Chondrocyte (in vitro differentiated cells): ENCODE measurements around the gene SERINC2. TPM values are rescaled to one million over a fixed set of nuclear protein-coding genes. Genes with fewer than 3 reads are reported as not detected.

Experiments used
- DNase-seq: peaks from one replicate; pipeline ENCODE4 v3.0.0; 2021; ENCODE audit warnings: mixed read lengths, low spot score
- H3K27ac Mint-ChIP-seq: one replicate; pipeline ENCODE4 v1.8.0; 2021; ENCODE audit warnings: mild to moderate bottlenecking, moderate library complexity, mixed read lengths; ENCODE audit not compliant: unreplicated experiment
- H3K27me3 Mint-ChIP-seq: 2 replicates; pipeline ENCODE4 v1.8.0; 2021; ENCODE audit warnings: low read depth, mixed read lengths
- H3K36me3 Mint-ChIP-seq: 2 replicates; pipeline ENCODE4 v1.8.0; 2021; ENCODE audit warnings: low read depth, mixed read lengths
- H3K4me1 Mint-ChIP-seq: 2 replicates; pipeline ENCODE4 v1.8.0; 2021; ENCODE audit warnings: low read depth, mild to moderate bottlenecking, mixed read lengths
- H3K4me3 Mint-ChIP-seq: one replicate; pipeline ENCODE4 v1.8.0; 2021; ENCODE audit warnings: mild to moderate bottlenecking, moderate library complexity, mixed read lengths; ENCODE audit not compliant: unreplicated experiment
- H3K9me3 Mint-ChIP-seq: 2 replicates; pipeline ENCODE4 v1.8.0; 2021; ENCODE audit warnings: low read depth, mixed read lengths
- total RNA-seq: library from RNA; stranded (reverse); gene quantifications from 3 replicates; pipeline ENCODE4 v1.2.1, GENCODE V29; 2021
- TF ChIP-seq, protein P1 (sequence below): fragments of 200-600 bp; sonication (generic); IDR thresholded peaks from 2 replicates; pipeline ENCODE4 v1.5.0; 2021; ENCODE audit warnings: antibody characterized with exemption, mild to moderate bottlenecking, moderate library complexity

SERINC2 gene
- total RNA-seq, 1 donor from 2014 or later, result 19.8 TPM

DNA sequence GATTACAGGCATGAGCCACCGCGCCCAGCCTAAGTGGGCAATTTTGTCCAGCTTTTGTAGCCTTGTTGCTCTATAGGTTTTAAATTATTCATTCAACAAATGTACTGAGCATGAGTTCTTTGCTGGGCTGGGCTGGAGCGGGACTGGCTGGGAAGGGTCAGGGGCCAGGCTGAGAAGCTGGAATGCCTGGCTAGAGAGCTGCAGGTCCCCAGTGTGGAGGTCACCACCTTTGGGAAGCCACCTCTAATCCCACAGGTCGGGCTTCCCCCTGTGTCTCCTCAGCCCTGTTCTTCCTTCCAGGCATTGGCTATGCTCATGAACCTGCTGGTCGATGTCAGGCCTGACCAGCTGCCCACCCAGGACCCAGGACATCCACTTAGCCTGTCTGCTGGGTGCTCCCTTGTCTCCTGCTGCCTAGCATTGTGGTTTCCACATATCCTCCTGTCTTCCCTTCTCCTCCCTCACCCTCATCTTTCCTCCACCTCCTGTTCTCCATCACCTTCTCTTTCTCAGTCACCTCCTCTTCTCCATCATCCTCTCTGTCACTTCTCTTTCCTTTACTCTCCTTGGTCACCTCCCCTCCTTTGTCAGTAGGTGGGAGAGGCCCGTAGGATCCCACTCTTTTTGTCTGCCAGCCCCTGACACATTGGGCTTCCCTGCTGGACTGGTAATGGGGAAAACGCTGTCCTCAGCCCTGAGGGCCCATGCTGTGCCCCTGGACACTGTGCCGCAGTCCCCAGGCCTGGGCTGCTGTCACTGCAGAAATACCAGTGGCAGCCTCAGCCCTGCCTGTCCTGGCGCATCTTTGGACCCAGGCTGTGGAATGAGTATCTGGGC lies 23.8 kb downstream of the SERINC2 start:
- DNase-seq, result no peak
- no peaks in the 10 kb centered on the region for H3K9me3 Mint-ChIP-seq
- H3K4me3 Mint-ChIP-seq, result no peak overlapping the region
- H3K4me1 Mint-ChIP-seq, result no peaks in the 10 kb centered on the region
- TF ChIP-seq, protein P1, sequence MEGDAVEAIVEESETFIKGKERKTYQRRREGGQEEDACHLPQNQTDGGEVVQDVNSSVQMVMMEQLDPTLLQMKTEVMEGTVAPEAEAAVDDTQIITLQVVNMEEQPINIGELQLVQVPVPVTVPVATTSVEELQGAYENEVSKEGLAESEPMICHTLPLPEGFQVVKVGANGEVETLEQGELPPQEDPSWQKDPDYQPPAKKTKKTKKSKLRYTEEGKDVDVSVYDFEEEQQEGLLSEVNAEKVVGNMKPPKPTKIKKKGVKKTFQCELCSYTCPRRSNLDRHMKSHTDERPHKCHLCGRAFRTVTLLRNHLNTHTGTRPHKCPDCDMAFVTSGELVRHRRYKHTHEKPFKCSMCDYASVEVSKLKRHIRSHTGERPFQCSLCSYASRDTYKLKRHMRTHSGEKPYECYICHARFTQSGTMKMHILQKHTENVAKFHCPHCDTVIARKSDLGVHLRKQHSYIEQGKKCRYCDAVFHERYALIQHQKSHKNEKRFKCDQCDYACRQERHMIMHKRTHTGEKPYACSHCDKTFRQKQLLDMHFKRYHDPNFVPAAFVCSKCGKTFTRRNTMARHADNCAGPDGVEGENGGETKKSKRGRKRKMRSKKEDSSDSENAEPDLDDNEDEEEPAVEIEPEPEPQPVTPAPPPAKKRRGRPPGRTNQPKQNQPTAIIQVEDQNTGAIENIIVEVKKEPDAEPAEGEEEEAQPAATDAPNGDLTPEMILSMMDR, result no peak
- no peak overlapping the region for H3K27ac Mint-ChIP-seq
- peaks cover 9% of the 10 kb centered on the region for H3K27me3 Mint-ChIP-seq
- H3K36me3 Mint-ChIP-seq, result no peaks in the 10 kb centered on the region

DNA sequence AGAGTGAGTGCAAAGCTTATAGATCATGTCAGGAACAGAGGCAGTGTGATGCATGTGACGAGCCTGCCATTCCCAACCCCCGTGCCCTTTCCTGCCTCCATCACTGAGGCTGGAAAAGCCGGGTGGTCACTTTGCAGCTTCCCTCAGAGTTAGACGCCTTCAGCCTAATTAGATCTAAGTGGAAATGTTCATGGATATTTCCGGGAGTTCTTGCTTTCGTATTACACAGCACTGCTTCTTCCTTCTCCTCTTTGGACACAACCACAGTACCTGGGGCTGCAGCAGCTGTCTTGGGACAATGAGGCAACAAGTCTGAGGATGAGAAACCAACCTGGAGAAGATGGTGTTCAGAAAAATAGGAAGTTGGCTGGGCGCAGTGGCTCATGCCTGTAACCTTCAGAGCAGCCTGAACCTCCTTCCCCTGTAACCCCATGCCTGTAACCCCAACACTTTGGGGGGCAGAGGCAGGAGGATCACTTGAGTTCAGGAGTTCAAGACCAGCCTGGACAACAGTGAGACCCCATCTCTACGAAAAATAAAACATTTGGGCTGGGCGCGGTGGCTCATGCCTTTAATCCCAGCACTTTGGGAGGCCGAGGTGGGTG lies 24.5 kb downstream of the SERINC2 start:
- DNase-seq, result no peak
- H3K36me3 Mint-ChIP-seq, result no peaks in the 10 kb centered on the region
- no peaks in the 10 kb centered on the region for H3K4me1 Mint-ChIP-seq
- TF ChIP-seq, protein P1, result no peak
- peaks cover 9% of the 10 kb centered on the region for H3K27me3 Mint-ChIP-seq
- H3K4me3 Mint-ChIP-seq, result no peak overlapping the region
- no peak overlapping the region for H3K27ac Mint-ChIP-seq
- H3K9me3 Mint-ChIP-seq, result no peaks in the 10 kb centered on the region

DNA sequence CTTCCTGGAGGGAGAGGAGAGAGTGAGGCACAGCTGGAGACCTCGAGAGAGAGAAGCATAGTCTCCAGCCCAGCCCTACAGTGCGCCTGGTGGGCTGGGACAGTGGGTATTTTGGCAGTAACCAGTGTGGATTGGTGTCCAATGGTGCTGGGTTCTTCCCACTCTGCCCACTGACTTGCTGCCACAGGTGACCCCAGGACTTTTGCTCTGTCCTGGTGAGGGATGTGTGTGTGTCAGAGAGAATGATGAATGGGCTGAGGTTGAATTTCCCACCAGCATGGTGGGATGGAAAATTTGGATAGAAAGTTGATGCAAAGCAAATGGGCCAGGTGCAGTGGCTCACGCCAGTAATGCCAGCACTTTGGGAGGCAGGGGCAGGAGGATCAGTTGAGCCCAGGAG lies 26.3 kb downstream of the SERINC2 start:
- H3K27ac Mint-ChIP-seq, result no peak overlapping the region
- no peak overlapping the region for H3K4me3 Mint-ChIP-seq
- TF ChIP-seq, protein P1, result no peak
- no peaks in the 10 kb centered on the region for H3K36me3 Mint-ChIP-seq
- DNase-seq, result no peak
- peaks cover 9% of the 10 kb centered on the region for H3K27me3 Mint-ChIP-seq
- peaks cover 5% of the 10 kb centered on the region for H3K9me3 Mint-ChIP-seq
- no peaks in the 10 kb centered on the region for H3K4me1 Mint-ChIP-seq

DNA sequence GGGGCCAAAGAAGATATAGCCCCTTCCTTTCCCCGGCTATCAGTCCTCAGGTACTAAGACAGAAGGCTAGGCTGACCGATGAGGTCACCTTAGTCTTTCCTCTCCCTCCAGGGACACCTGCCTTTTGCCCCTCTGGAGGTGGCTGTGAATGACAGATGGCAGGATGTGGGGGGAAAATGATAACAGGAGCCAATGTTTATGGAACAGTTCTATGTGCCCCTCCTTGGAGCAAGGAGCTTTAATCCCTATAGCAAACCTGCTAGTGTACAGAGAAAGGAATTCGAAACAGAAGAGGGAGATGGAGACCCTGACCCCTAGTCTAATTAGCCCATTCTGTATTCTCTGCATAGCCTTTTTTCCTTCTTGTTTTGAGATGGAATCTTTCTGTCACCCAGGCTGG lies 28.1 kb downstream of the SERINC2 start:
- Mint-ChIP-seq H3K9me3 (peaks cover 5% of the 10 kb centered on the region), H3K27me3 (peaks cover 8% of the 10 kb centered on the region), H3K4me1 (no peaks in the 10 kb centered on the region), H3K4me3 (no peak overlapping the region), H3K27ac (no peak overlapping the region), H3K36me3 (no peaks in the 10 kb centered on the region)
- TF ChIP-seq, protein P1, result no peak
- DNase-seq, result no peak

DNA sequence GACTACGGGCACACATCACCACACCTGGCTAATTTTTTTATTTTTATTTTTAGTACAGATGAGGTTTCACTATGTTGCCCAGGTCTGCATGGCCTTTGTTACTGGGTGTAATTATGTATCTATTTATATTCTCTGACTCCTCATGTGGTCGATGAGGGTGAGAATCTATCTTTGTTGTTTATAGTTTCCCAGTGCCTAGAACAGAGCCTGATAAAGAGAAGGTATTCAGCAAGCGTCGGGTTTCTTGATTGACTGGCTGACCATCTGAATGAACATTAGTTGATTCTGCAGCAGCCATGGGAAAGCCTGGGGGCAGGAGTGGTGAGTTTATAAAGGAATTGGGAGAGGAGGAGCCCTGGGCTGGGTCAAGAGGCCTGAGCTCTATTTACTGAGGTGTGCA lies 28.5 kb downstream of the SERINC2 start:
- peaks cover 5% of the 10 kb centered on the region for H3K9me3 Mint-ChIP-seq
- H3K4me3 Mint-ChIP-seq, result no peak overlapping the region
- no peaks in the 10 kb centered on the region for H3K4me1 Mint-ChIP-seq
- peaks cover 8% of the 10 kb centered on the region for H3K27me3 Mint-ChIP-seq
- TF ChIP-seq, protein P1, result no peak
- H3K27ac Mint-ChIP-seq, result no peak overlapping the region
- DNase-seq, result no peak
- H3K36me3 Mint-ChIP-seq, result no peaks in the 10 kb centered on the region
